Measurements from ENCODE around the gene SPANXN4.

- TF ChIP-seq CTCF (IDR thresholded peaks at IDR 0.05; ENCODE audit: poor library complexity), result no peak
- no peak for TF ChIP-seq EZH2 (IDR thresholded peaks at IDR 0.05; ENCODE audit: borderline replicate concordance)
- no peak for TF ChIP-seq EZH2phosphoT487 (IDR thresholded peaks at IDR 0.05; ENCODE audit: low read depth, severe bottlenecking, unreplicated experiment)
Observed at GRCh38 chrX:143027275-143027674, 1.5 kb downstream of the SPANXN4 start.
